Measurements from ENCODE around the gene ANK2.

DNA sequence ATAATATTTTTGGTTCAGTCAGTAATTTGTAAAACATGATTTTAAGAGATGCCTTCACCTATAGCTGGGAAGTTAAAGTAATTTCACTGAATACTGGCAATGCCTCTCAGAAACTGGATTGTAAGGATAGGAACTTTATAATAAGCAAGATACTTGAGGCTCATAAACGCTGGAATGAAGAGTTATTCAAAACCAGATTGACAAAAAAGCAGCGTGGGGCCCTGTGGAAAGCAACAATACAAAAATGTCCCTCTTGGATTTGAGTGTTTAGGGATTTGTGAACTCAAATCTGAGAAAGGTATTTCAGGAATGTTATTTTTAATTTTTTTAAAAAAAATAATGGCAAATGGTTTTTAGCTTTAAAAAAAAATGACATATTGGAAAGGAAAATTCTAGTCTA, 94.6 kb downstream of the ANK2 start:
- TF ChIP-seq POLR2AphosphoS5 (IDR thresholded peaks at IDR 0.05; ENCODE audit: low read depth), result no peak
- TF ChIP-seq, protein P1, sequence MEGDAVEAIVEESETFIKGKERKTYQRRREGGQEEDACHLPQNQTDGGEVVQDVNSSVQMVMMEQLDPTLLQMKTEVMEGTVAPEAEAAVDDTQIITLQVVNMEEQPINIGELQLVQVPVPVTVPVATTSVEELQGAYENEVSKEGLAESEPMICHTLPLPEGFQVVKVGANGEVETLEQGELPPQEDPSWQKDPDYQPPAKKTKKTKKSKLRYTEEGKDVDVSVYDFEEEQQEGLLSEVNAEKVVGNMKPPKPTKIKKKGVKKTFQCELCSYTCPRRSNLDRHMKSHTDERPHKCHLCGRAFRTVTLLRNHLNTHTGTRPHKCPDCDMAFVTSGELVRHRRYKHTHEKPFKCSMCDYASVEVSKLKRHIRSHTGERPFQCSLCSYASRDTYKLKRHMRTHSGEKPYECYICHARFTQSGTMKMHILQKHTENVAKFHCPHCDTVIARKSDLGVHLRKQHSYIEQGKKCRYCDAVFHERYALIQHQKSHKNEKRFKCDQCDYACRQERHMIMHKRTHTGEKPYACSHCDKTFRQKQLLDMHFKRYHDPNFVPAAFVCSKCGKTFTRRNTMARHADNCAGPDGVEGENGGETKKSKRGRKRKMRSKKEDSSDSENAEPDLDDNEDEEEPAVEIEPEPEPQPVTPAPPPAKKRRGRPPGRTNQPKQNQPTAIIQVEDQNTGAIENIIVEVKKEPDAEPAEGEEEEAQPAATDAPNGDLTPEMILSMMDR (IDR thresholded peaks at IDR 0.05; ENCODE audit: insufficient read depth, low read length), result no peak
